ENCODE data around the gene GLI2. TPM values are rescaled to one million over a fixed set of nuclear protein-coding genes. Genes with fewer than 3 reads are reported as not detected.

Gene GLI2
- total and polyA plus RNA-seq, 8 donors: 0.45 to 2.8 (median 0.68) TPM; not detected in 1

GRCh38 chr2:120747706-120748105 is 12.0 kb downstream of the GLI2 start:
- TF ChIP-seq POLR2A (IDR thresholded peaks at IDR 0.05) (no peak), EP300 (IDR thresholded peaks at IDR 0.05) (no peak), CTCF (IDR thresholded peaks at IDR 0.05) (no peak), POLR2AphosphoS5 (IDR thresholded peaks at IDR 0.05) (no peak)
- no peaks in the 10 kb centered on the region for H3K36me3 ChIP-seq
- no peak overlapping the region for H3K27ac ChIP-seq
- DNase-seq: no peak
- H3K27me3 ChIP-seq: peaks cover 0 to 15% (median 0%) of the 10 kb centered on the region in 3 donors
- WGBS, 5 donors: 95 to 98% (median 96%) methylated on average over 7 of the region's 7 CpGs
- no peak overlapping the region for H3K4me3 ChIP-seq
- no peaks in the 10 kb centered on the region for H3K4me1 ChIP-seq
- H3K9me3 ChIP-seq: no peaks in the 10 kb centered on the region
- intact Hi-C loops (cut with DNase I; ENCODE audit: low total_unique reads): no loop called here

- TF ChIP-seq POLR2AphosphoS5 (IDR thresholded peaks at IDR 0.05) (no peak), CTCF (IDR thresholded peaks at IDR 0.05) (no peak), POLR2A (IDR thresholded peaks at IDR 0.05) (no peak), EP300 (IDR thresholded peaks at IDR 0.05) (no peak)
- no peaks in the 10 kb centered on the region for H3K9me3 ChIP-seq
- no peak overlapping the region for H3K4me3 ChIP-seq
- H3K4me1 ChIP-seq: no peaks in the 10 kb centered on the region
- DNase-seq: no peak
- intact Hi-C loops (cut with DNase I; ENCODE audit: low total_unique reads): no loop called here
- no peaks in the 10 kb centered on the region for H3K36me3 ChIP-seq
- peaks cover 0 to 9% (median 0%) of the 10 kb centered on the region in 3 donors for H3K27me3 ChIP-seq
- no peak overlapping the region for H3K27ac ChIP-seq
- 74 to 96% (median 83%) methylated on average over 2 to 3 of the region's 3 CpGs for WGBS, 5 donors
Measured at GRCh38 chr2:120748310-120748709, 12.6 kb downstream of the GLI2 start.

GRCh38 chr2:120748741-120749140 is 13.1 kb downstream of the GLI2 start:
- DNase-seq: no peak
- Histone ChIP-seq H3K27me3 (peaks cover 0 to 5% (median 0%) of the 10 kb centered on the region in 3 donors), H3K4me3 (no peak overlapping the region), H3K4me1 (no peaks in the 10 kb centered on the region), H3K9me3 (no peaks in the 10 kb centered on the region), H3K27ac (no peak overlapping the region), H3K36me3 (no peaks in the 10 kb centered on the region)
- intact Hi-C loops (cut with DNase I; ENCODE audit: low total_unique reads): no loop called here
- no peak for TF ChIP-seq POLR2A (IDR thresholded peaks at IDR 0.05)
- no peak for TF ChIP-seq POLR2AphosphoS5 (IDR thresholded peaks at IDR 0.05)
- TF ChIP-seq CTCF (IDR thresholded peaks at IDR 0.05): no peak
- TF ChIP-seq EP300 (IDR thresholded peaks at IDR 0.05): no peak

- no peak for TF ChIP-seq CTCF (IDR thresholded peaks at IDR 0.05)
- TF ChIP-seq POLR2AphosphoS5 (IDR thresholded peaks at IDR 0.05): no peak
- no peak for TF ChIP-seq EP300 (IDR thresholded peaks at IDR 0.05)
- TF ChIP-seq POLR2A (IDR thresholded peaks at IDR 0.05): no peak
- Histone ChIP-seq H3K27me3 (no peaks in the 10 kb centered on the region), H3K4me1 (no peaks in the 10 kb centered on the region), H3K4me3 (no peak overlapping the region), H3K36me3 (no peaks in the 10 kb centered on the region), H3K27ac (no peak overlapping the region), H3K9me3 (no peaks in the 10 kb centered on the region)
- peak in 1 of 2 donors; percentile 9 for DNase-seq
- WGBS, 5 donors: 74 to 83% (median 80%) methylated on average over 10 to 11 of the region's 11 CpGs
- intact Hi-C loops (cut with DNase I; ENCODE audit: low total_unique reads): no loop called here
Measured at GRCh38 chr2:120749506-120750431, 14.1 kb downstream of the GLI2 start.
